ENCODE data around the gene MTMR3.
"Not testable (repeated sequence)": the region's sequence is repeated elsewhere in the genome, so short reads cannot be mapped to it uniquely, and the experiment has no call there.

The MTMR3 gene

DNA sequence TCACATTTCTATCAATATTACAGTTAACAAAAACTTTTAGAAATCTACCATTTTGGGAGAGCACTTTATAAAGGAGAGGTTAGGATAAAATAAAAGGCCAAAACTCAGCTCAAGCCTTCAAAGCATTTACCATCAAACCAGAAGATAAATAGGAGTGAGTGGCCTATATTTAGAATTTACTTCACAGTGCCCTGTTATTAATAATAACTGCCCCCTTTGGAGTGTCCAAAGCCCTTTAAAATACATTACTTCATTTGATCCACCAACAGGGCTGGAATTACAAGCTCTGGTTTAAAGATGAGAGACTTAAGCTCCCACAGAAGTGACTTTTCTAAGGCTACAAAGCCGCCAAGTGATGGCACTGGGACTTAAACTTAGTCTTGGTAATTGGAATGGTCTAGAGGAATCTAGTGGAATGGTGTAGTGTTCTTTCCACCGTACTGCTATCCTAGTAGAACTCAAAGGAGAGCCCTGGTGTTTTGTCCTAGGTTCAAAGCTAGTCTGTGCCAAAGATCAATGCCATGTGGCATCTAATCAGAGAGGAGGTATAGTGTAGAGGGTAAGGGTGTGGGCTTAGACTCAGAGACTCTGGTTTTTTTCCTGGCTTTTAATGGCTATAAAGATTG, 21.2 kb upstream of the MTMR3 start:
- H3K4me1 ChIP-seq (ENCODE audit: low read depth, poor library complexity, severe bottlenecking) = no peaks in the 10 kb centered on the region
- no peak overlapping the region for H3K9ac ChIP-seq
- H3K79me2 ChIP-seq (ENCODE audit: insufficient read depth, low read depth) = no peaks in the 10 kb centered on the region
- TF ChIP-seq, protein P1, sequence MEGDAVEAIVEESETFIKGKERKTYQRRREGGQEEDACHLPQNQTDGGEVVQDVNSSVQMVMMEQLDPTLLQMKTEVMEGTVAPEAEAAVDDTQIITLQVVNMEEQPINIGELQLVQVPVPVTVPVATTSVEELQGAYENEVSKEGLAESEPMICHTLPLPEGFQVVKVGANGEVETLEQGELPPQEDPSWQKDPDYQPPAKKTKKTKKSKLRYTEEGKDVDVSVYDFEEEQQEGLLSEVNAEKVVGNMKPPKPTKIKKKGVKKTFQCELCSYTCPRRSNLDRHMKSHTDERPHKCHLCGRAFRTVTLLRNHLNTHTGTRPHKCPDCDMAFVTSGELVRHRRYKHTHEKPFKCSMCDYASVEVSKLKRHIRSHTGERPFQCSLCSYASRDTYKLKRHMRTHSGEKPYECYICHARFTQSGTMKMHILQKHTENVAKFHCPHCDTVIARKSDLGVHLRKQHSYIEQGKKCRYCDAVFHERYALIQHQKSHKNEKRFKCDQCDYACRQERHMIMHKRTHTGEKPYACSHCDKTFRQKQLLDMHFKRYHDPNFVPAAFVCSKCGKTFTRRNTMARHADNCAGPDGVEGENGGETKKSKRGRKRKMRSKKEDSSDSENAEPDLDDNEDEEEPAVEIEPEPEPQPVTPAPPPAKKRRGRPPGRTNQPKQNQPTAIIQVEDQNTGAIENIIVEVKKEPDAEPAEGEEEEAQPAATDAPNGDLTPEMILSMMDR (conservative IDR thresholded peaks at IDR 0.05; ENCODE audit: low read depth, low read length) = no peak
- no peak overlapping the region for H3K4me3 ChIP-seq (IDR thresholded peaks at IDR 0.05; ENCODE audit: insufficient read depth, low read depth, low read length)
- H3K27me3 ChIP-seq (ENCODE audit: insufficient read depth, low read depth) = no peaks in the 10 kb centered on the region
- H4K20me1 ChIP-seq (ENCODE audit: insufficient read depth) = no peaks in the 10 kb centered on the region
- no peak overlapping the region for H2AFZ ChIP-seq (ENCODE audit: low read depth)
- no peaks in the 10 kb centered on the region for H3K36me3 ChIP-seq (ENCODE audit: insufficient read depth)
- no peak overlapping the region for H3K27ac ChIP-seq
- no peak overlapping the region for H3K4me2 ChIP-seq

DNA sequence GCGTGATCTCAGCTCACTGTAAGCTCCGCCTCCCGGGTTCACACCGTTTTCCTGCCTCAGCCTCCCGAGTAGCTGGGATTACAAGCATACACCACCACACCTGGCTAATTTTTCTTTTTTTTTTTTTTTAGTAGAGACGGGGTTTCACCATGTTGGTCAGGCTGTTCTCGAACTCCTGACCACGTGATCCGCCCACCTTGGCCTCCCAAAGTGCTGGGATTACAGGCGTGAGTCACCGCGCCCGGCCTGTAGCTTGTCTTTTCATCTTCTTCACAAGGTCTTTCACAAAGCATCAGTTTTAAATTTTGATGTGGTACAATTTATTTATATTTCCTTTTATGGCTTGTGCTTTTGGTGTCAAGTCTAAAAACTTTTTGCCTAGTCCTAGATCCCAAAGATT, 17.4 kb upstream of the MTMR3 start:
- H2AFZ ChIP-seq (ENCODE audit: low read depth); H3K4me1 ChIP-seq (ENCODE audit: low read depth, poor library complexity, severe bottlenecking); H4K20me1 ChIP-seq (ENCODE audit: insufficient read depth); H3K36me3 ChIP-seq (ENCODE audit: insufficient read depth); H3K4me3 ChIP-seq (IDR thresholded peaks at IDR 0.05; ENCODE audit: insufficient read depth, low read depth, low read length); H3K9ac ChIP-seq; H3K79me2 ChIP-seq (ENCODE audit: insufficient read depth, low read depth); H3K27me3 ChIP-seq (ENCODE audit: insufficient read depth, low read depth); H3K27ac ChIP-seq; H3K4me2 ChIP-seq: not testable (repeated sequence)

DNA sequence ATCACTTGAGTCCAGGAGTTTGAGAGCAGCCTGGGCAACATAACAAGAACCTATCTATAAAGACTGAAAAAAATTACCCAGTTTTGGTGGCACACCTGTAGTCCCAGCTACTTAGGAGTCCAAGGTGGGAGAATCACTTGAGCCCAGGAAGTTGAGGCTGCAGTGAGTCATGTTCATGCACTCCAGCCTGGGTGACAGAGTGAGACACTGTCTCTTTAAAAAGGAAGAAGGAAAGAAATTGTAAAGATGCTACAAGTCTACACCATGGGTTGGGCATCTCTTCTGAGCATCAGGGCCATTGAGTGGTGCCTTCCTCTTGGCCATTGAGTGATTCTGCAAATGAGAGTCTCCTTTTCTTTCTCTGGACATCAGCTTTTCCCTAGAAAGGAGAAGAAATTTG, 15.7 kb upstream of the MTMR3 start:
- no peak overlapping the region for H2AFZ ChIP-seq (ENCODE audit: low read depth)
- no peaks in the 10 kb centered on the region for H4K20me1 ChIP-seq (ENCODE audit: insufficient read depth)
- no peak overlapping the region for H3K27ac ChIP-seq
- H3K9ac ChIP-seq = no peak overlapping the region
- H3K36me3 ChIP-seq (ENCODE audit: insufficient read depth) = no peaks in the 10 kb centered on the region
- H3K79me2 ChIP-seq (ENCODE audit: insufficient read depth, low read depth) = no peaks in the 10 kb centered on the region
- no peaks in the 10 kb centered on the region for H3K27me3 ChIP-seq (ENCODE audit: insufficient read depth, low read depth)
- peaks cover 2% of the 10 kb centered on the region for H3K4me1 ChIP-seq (ENCODE audit: low read depth, poor library complexity, severe bottlenecking)
- H3K4me3 ChIP-seq (IDR thresholded peaks at IDR 0.05; ENCODE audit: insufficient read depth, low read depth, low read length) = no peak overlapping the region
- TF ChIP-seq, protein P1 (conservative IDR thresholded peaks at IDR 0.05; ENCODE audit: low read depth, low read length) = no peak
- no peak overlapping the region for H3K4me2 ChIP-seq

DNA sequence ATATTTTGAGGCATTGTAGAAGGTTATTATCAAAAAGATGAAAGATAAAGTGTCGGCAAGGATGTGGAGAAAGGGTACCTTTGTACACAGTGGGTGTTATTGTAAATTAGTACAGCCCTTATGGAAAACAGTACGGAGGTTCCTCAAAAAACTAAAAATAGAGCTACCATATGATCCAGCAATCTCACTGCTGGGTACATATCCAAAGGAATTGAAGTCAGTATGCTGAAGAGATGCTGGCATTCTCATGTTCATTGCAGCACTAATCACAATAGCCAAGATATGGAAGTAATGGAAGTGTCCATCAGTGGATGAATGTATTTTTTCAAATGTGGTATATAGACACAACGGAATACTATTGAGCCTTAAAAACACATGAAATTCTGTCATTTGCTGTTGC, 15.1 kb upstream of the MTMR3 start:
- Histone ChIP-seq H3K27ac (no peak overlapping the region), H3K4me1 (ENCODE audit: low read depth, poor library complexity, severe bottlenecking) (peaks cover 8% of the 10 kb centered on the region), H2AFZ (ENCODE audit: low read depth) (no peak overlapping the region), H3K79me2 (ENCODE audit: insufficient read depth, low read depth) (no peaks in the 10 kb centered on the region), H3K9ac (no peak overlapping the region), H4K20me1 (ENCODE audit: insufficient read depth) (no peaks in the 10 kb centered on the region), H3K36me3 (ENCODE audit: insufficient read depth) (no peaks in the 10 kb centered on the region), H3K27me3 (ENCODE audit: insufficient read depth, low read depth) (no peaks in the 10 kb centered on the region), H3K4me2 (no peak overlapping the region), H3K4me3 (IDR thresholded peaks at IDR 0.05; ENCODE audit: insufficient read depth, low read depth, low read length) (no peak overlapping the region)
- TF ChIP-seq, protein P1 (conservative IDR thresholded peaks at IDR 0.05; ENCODE audit: low read depth, low read length) = no peak

DNA sequence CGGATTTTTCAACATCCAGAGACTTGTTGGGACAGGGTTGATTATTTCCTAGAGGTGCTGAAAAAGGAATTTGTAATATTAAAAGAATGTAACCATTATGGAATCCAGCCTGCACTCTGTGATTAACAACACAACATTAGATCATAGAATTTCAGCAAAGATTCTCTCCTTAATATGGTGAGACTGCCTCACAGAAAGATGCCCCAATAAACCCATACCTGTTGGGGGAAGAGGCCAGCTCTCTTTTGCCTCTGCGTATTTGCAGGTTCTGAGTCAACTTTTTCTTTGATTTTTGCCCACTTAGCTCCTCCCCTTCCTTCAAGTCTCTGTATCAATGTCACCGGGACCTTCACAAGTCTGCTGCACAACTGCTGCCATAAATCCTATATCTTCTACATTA, 12.4 kb upstream of the MTMR3 start:
- Histone ChIP-seq H3K9ac (no peak overlapping the region), H3K27me3 (ENCODE audit: insufficient read depth, low read depth) (no peaks in the 10 kb centered on the region), H3K4me2 (no peak overlapping the region), H4K20me1 (ENCODE audit: insufficient read depth) (no peaks in the 10 kb centered on the region), H3K27ac (no peak overlapping the region), H3K4me3 (IDR thresholded peaks at IDR 0.05; ENCODE audit: insufficient read depth, low read depth, low read length) (no peak overlapping the region), H3K79me2 (ENCODE audit: insufficient read depth, low read depth) (no peaks in the 10 kb centered on the region), H2AFZ (ENCODE audit: low read depth) (no peak overlapping the region), H3K4me1 (ENCODE audit: low read depth, poor library complexity, severe bottlenecking) (peaks cover 32% of the 10 kb centered on the region), H3K36me3 (ENCODE audit: insufficient read depth) (no peaks in the 10 kb centered on the region)
- TF ChIP-seq, protein P1 (conservative IDR thresholded peaks at IDR 0.05; ENCODE audit: low read depth, low read length) = no peak
